ENCODE results near the gene EGLN2. TPM values are rescaled to one million over a fixed set of nuclear protein-coding genes. Genes with fewer than 3 reads are reported as not detected.
A peak's percentile ranks its signal among the peaks of the same experiment; 100 is the strongest.
"Not testable (repeated sequence)": the region's sequence is repeated elsewhere in the genome, so short reads cannot be mapped to it uniquely, and the experiment has no call there.

Gene EGLN2
- polyA plus RNA-seq, 1 donor: 59.5 TPM

GRCh38 chr19:40800997-40801377, 2.0 kb downstream of the EGLN2 start:
- no peak for DNase-seq

- DNase-seq: no peak
Observed at GRCh38 chr19:40801426-40802299, 2.7 kb downstream of the EGLN2 start.

- no peak for DNase-seq
Observed at GRCh38 chr19:40802300-40803169, 3.5 kb downstream of the EGLN2 start.

GRCh38 chr19:40803170-40803856, 4.3 kb downstream of the EGLN2 start:
- DNase-seq: no peak

GRCh38 chr19:40803857-40804782, 5.1 kb downstream of the EGLN2 start:
- DNase-seq: no peak

- no peak for DNase-seq
Observed at GRCh38 chr19:40804783-40805242, 5.8 kb downstream of the EGLN2 start.

- no peak for DNase-seq
Observed at GRCh38 chr19:40805258-40805868, 6.4 kb downstream of the EGLN2 start.

- DNase-seq: peak; percentile 96
Observed at GRCh38 chr19:40806423-40807146, 7.6 kb downstream of the EGLN2 start.

GRCh38 chr19:40807147-40808020, 8.4 kb downstream of the EGLN2 start:
- DNase-seq: no peak

- DNase-seq: no peak
Observed at GRCh38 chr19:40808021-40808325, 9.0 kb downstream of the EGLN2 start.

GRCh38 chr19:40808497-40808896, 9.5 kb downstream of the EGLN2 start:
- no peak for DNase-seq

GRCh38 chr19:40809358-40810086, 10.5 kb downstream of the EGLN2 start:
- no peak for DNase-seq

GRCh38 chr19:40810160-40810559, 11.2 kb downstream of the EGLN2 start:
- DNase-seq: no peak

GRCh38 chr19:40810649-40811408, 11.8 kb downstream of the EGLN2 start:
- DNase-seq: peak; percentile 71

GRCh38 chr19:40811478-40812341, 12.7 kb downstream of the EGLN2 start:
- DNase-seq: no peak

GRCh38 chr19:40812571-40812970, 13.6 kb downstream of the EGLN2 start:
- not testable (repeated sequence) for DNase-seq

- DNase-seq: no peak
Observed at GRCh38 chr19:40813182-40813581, 14.2 kb downstream of the EGLN2 start.

All from left kidney (tissue), 2 donors.